Heart right ventricle (tissue), 16 donors: Measurements from ENCODE around the gene FTSJ1. TPM values are rescaled to one million over a fixed set of nuclear protein-coding genes. Genes with fewer than 3 reads are reported as not detected.

Source experiments
- ATAC-seq, 8 donors: fragments of 200-7000 bp; cut with Tn5 transposase; one replicate each; pipeline ENCODE4 v1.9.1; 2020; ENCODE audit warnings: mild to moderate bottlenecking in 8 of 8, moderate library complexity in 8 of 8, moderate number of reproducible peaks in 1 of 8
- DNase-seq, 2 donors: peaks; one replicate each; pipeline ENCODE4 v3.0.0-alpha.2; 2020
- H3K27ac ChIP-seq, 10 donors: fragments of 200-600 bp; sonication (generic) in 2 of 10; one replicate each; pipeline versions ENCODE4 v1.5.0 to v1.8.0; 2020 to 2022; ENCODE audit warnings: mild to moderate bottlenecking in 3 of 10
- H3K27me3 ChIP-seq, 7 donors: fragments of 200-600 bp; one replicate each; pipeline ENCODE4 v1.8.0; 2021 to 2022; ENCODE audit warnings: mild to moderate bottlenecking in 2 of 7
- H3K36me3 ChIP-seq, 9 donors: fragments of 200-600 bp; sonication (generic) in 1 of 9; one replicate each; pipeline versions ENCODE4 v1.5.0 to v1.8.0; 2020 to 2022; ENCODE audit warnings: mild to moderate bottlenecking in 2 of 9
- H3K4me1 ChIP-seq, 9 donors: fragments of 200-600 bp; sonication (generic) in 1 of 9; one replicate each; pipeline versions ENCODE4 v1.5.0 to v1.8.0; 2020 to 2022; ENCODE audit warnings: mild to moderate bottlenecking in 4 of 9
- H3K4me3 ChIP-seq, 10 donors: fragments of 200-600 bp; sonication (generic) in 2 of 10; one replicate each; pipeline versions ENCODE4 v1.5.0 to v1.8.0; 2020 to 2022; ENCODE audit warnings: mild to moderate bottlenecking in 7 of 10, moderate library complexity in 2 of 10
- H3K9me3 ChIP-seq, 11 donors: fragments of 200-600 bp in 10 of 11; sonication (generic) in 2 of 11; one replicate each; pipeline versions ENCODE4 v1.5.0 to v1.8.0; 2013 to 2022; ENCODE audit warnings: mild to moderate bottlenecking in 2 of 11, control low read depth in 1 of 11, moderate library complexity in 1 of 11
- CTCF ChIP-seq, 9 donors: fragments of 200-600 bp; sonication (generic) in 2 of 9; IDR thresholded peaks; one replicate each; pipeline versions ENCODE4 v1.5.0 to v1.8.0; 2021 to 2022; ENCODE audit warnings: antibody characterized with exemption in 9 of 9, mild to moderate bottlenecking in 5 of 9, moderate library complexity in 1 of 9
- WGBS, 2 donors: extraction: QIAGEN DNeasy Blood & Tissue Kit; methylation state at CpG; one replicate each; pipeline ENCODE4 v1.1.7; 2013; ENCODE audit warnings: inconsistent platforms in 1 of 2; 5-methylcytosine and 5-hydroxymethylcytosine counted together
- intact Hi-C, 10 donors: fragments of 100-400 bp; cut with DNase I; formaldehyde crosslinking; loops; one replicate each; pipeline versions ENCODE4 v1.11.1 to v1.14.2; 2022
- polyA plus RNA-seq, 2 donors: library from polyadenylated mRNA; stranded (reverse); fragments of 200-250 nt; gene quantifications; one replicate each; pipeline ENCODE4 v1.2.3, GENCODE V29; 2013
- total RNA-seq, 10 donors: library from RNA; stranded (reverse); fragmentation: NEBNext Ultra II Directional in 3 of 10; extraction: Animal tissue kit (Norgen Biotek cat#: 25700) in 3 of 10; gene quantifications; one replicate each; pipeline versions ENCODE4 v1.2.1 to v1.2.4, GENCODE V29; 2021 to 2023
- donor health status: Arrhythmogenic right ventricular cardiomyopathy.
- donor health status: ischemic (EF 13 %, LVEDD 7.1; RV severe dilation, severe dysfunction).
- donor health status: healthy with polysubstance abuse.
- donor health status: DM: no; HTN: yes; CAD: no.
- donor health status: DM: no; HTN: no; CAD: no.
- donor health status: ischemic (EF 25% LVEDD 6.9; RV normal size, moderate dysfunction).
- donor health status: ischemic (EF 25% LVEDD 5.7; RV mildly dilated, moderate dysfunction).
- donor health status: healthy.
- donor health status: DM: yes; HTN: yes; CAD: no.
- donor health status: Ischemic cardiomyopathy.
- donor health status: ischemic (EF 35%, LVEDD 5.7; RV mildly dilated, moderate dysfunction).
- donor health status: nonischemic (EF 11% LVEDD 7.7; RV severe dilation, severe dysfunction).
- donor health status: DM: yes; HTN: yes; CAD: no.
- donor health status: PGD.
- donor health status: ischemic (EF 29% LVEDD 5.4; RV normal size, mild dysfunction).
- donor health status: nonischemic (EF 23%, LVEDD 6.1; RV moderate dilation, normal function).

Gene FTSJ1
- total and polyA plus RNA-seq, 12 donors = 11.6 to 46.1 (median 14.9) TPM

GRCh38 chrX:48490661-48491060, 14.7 kb downstream of the FTSJ1 start:
- Histone ChIP-seq H3K4me3 (no peak overlapping the region), H3K27me3 (peaks cover 0 to 5% (median 0%) of the 10 kb centered on the region in 7 donors), H3K4me1 (peaks cover 0 to 3% (median 0%) of the 10 kb centered on the region in 9 donors), H3K36me3 (peaks cover 0 to 10% (median 0%) of the 10 kb centered on the region in 9 donors), H3K9me3 (no peaks in the 10 kb centered on the region), H3K27ac (no peak overlapping the region)
- DNase-seq (no peak), ATAC-seq (no peak)
- intact Hi-C loops = loop anchor here in 5 of 10 donors (5.0 to 10.0 kb wide), 2 partner anchors 406 to 408 kb away; no protein-coding TSS in a partner anchor
- 85 to 88% methylated on average over 8 of the region's 8 CpGs for WGBS, 2 donors
- no peak for TF ChIP-seq CTCF (IDR thresholded peaks at IDR 0.05)

GRCh38 chrX:48491809-48492208, 15.8 kb downstream of the FTSJ1 start:
- H3K27me3 ChIP-seq = peaks cover 0 to 5% (median 0%) of the 10 kb centered on the region in 7 donors
- peaks cover 0 to 3% (median 0%) of the 10 kb centered on the region in 9 donors for H3K36me3 ChIP-seq
- H3K4me1 ChIP-seq = peaks cover 0 to 3% (median 0%) of the 10 kb centered on the region in 9 donors
- 90 to 93% methylated on average over 9 of the region's 9 CpGs for WGBS, 2 donors
- no peak for TF ChIP-seq CTCF (IDR thresholded peaks at IDR 0.05)
- DNase-seq = no peak
- no peak overlapping the region for H3K4me3 ChIP-seq
- ATAC-seq = no peak
- H3K9me3 ChIP-seq = no peaks in the 10 kb centered on the region
- intact Hi-C loops = loop anchor here in 5 of 10 donors (5.0 to 10.0 kb wide), 2 partner anchors 407 to 410 kb away; no protein-coding TSS in a partner anchor
- no peak overlapping the region for H3K27ac ChIP-seq

GRCh38 chrX:48492293-48492910, 16.4 kb downstream of the FTSJ1 start:
- Histone ChIP-seq H3K4me3 (no peak overlapping the region), H3K27me3 (peaks cover 0 to 5% (median 0%) of the 10 kb centered on the region in 7 donors), H3K27ac (no peak overlapping the region), H3K4me1 (peaks cover 0 to 3% (median 0%) of the 10 kb centered on the region in 9 donors), H3K36me3 (no peaks in the 10 kb centered on the region), H3K9me3 (no peaks in the 10 kb centered on the region)
- intact Hi-C loops = loop anchor here in 5 of 10 donors (5.0 to 10.0 kb wide), 2 partner anchors 408 to 410 kb away; no protein-coding TSS in a partner anchor
- peak in 5 of 8 donors; percentile 48 to 55 (median 51) for ATAC-seq
- DNase-seq = no peak
- no peak for TF ChIP-seq CTCF (IDR thresholded peaks at IDR 0.05)
- 55 to 67% methylated on average over 5 to 7 of the region's 7 CpGs for WGBS, 2 donors

- no peak for DNase-seq
- Histone ChIP-seq H3K27me3 (peaks cover 0 to 5% (median 0%) of the 10 kb centered on the region in 7 donors), H3K36me3 (no peaks in the 10 kb centered on the region), H3K4me3 (no peak overlapping the region), H3K9me3 (no peaks in the 10 kb centered on the region), H3K4me1 (peaks cover 0 to 3% (median 0%) of the 10 kb centered on the region in 9 donors), H3K27ac (no peak overlapping the region)
- peak in 6 of 9 donors; percentile 31 to 53 (median 40) for TF ChIP-seq CTCF (IDR thresholded peaks at IDR 0.05)
- 16 to 17% methylated on average over 10 of the region's 10 CpGs for WGBS, 2 donors
- intact Hi-C loops = loop anchor here in 5 of 10 donors (5.0 to 10.0 kb wide), 2 partner anchors 409 to 412 kb away; no protein-coding TSS in a partner anchor
- ATAC-seq = peak in 6 of 8 donors; percentile 30 to 65 (median 49)
Observed at GRCh38 chrX:48493890-48494364, 17.9 kb downstream of the FTSJ1 start.
